Activated CD4-positive, alpha-beta T cell treated with anti-CD3 and anti-CD28 coated beads, Interleukin-2, Interleukin-4, amounts not matched to agents 100 ng/mL and 50 ng/mL, durations not matched to agents 16 hours and 8 hours (primary cell): ENCODE measurements around the gene CHFR.
A peak's percentile ranks its signal among the peaks of the same experiment; 100 is the strongest.
"Not testable (repeated sequence)": the region's sequence is repeated elsewhere in the genome, so short reads cannot be mapped to it uniquely, and the experiment has no call there.

Experiments
- DNase-seq: peaks from one replicate; pipeline ENCODE4 v3.0.0-alpha.2; 2020; ENCODE audit warnings: low spot score

Gene CHFR, protein sequence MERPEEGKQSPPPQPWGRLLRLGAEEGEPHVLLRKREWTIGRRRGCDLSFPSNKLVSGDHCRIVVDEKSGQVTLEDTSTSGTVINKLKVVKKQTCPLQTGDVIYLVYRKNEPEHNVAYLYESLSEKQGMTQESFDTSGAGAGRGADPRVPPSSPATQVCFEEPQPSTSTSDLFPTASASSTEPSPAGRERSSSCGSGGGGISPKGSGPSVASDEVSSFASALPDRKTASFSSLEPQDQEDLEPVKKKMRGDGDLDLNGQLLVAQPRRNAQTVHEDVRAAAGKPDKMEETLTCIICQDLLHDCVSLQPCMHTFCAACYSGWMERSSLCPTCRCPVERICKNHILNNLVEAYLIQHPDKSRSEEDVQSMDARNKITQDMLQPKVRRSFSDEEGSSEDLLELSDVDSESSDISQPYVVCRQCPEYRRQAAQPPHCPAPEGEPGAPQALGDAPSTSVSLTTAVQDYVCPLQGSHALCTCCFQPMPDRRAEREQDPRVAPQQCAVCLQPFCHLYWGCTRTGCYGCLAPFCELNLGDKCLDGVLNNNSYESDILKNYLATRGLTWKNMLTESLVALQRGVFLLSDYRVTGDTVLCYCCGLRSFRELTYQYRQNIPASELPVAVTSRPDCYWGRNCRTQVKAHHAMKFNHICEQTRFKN

DNA sequence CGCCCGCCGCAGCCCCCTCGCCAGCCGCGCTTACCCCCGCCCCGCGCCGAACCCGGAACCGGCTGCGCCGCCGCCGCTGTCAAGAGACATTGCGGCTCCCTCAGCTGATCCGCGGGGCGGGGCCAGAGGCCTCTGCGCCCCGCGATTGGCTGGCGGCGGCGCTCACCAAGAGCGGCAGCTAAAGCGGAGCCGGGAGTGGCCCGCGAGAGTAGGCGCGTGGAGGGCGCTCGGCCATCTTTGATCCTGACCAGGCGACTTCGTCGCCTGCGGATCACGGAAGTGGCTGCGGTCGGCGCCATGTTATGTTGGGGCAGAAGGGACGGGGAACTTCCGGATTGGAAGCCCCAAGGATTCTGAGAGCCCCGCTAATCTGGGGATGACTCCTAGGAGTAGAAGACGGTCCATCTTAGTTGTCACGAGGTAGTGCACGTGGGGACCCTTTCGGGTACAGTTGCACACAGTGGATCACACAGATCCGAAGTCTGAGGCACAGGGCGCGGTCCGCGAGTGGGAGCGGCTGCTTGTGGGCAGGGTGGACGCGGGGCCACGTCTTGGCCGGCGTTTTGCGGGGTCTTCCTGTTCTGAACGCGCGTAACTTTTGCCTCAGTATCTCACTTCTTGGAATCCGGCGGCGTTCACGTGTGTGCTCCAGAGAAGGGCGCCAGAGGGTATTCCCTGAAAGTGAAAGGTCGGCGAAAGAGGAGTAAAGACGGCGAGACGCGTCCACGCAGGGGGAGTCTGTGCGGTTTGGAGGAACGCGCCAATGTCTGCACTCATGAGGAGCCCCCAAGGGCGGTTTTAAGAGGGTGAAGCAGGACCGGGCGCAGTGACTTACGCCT lies at the start of gene CHFR:
CHFR (minus strand) TSS at position 93 of the 839 bp plus-strand sequence. CDS start 277 bp downstream, outside the sequence.
- peak; percentile 96 for DNase-seq

DNA sequence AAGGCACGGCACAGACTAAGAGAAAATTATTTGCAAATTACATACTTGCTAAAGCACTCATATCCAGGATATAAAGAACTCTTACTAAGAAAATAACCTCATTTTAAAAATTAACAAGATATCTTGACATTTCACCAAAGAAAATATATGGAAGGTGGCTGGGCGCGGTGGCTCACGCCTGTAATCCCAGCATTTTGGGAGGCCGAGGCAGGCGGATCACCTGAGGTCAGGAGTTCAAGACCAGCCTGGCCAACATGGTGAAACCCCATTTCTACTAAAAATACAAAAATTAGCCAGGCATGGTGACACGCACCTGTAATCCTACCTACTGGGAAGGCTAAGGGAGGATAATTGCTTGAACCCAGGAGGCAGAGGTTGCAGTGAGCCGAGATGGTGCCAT lies 49.5 kb upstream of the CHFR start:
- not testable (repeated sequence) for DNase-seq

DNA sequence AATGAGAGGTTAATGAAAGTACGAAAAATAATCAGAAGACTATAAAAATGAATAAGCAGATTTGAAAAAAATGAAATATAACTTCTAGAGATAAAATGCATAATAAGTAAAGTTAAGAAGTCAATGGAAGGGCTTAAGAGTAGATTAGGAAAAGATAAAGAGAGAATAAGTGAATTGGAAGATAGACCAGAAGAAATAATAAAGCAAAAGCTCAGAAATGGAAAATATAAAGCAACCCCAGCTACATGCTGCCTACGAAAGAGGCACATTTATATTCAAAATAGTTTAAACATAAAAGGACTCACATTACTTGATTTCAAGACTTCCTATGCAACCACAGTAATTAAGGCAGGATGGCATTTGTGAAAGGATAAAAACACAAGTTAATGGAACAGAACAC lies 48.8 kb upstream of the CHFR start:
- no peak for DNase-seq

DNA sequence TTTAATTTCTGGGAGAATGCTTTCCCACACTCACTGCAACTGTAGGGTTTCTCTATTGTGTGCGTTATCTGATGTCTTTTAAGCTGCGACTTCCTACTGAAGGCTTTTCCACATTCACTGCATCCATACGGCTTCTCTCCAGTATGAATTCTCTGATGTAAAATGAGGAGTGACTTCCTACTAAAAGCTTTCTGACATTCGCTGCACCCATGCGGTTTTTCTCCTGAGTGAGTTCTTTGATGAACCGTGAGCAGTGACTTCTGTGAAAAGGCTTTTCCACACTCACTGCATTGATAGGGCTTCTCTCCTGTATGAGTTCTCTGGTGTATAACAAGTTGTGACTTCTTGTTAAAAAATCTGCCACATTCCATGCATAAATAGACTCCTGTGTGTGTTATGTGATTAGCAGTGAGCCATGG lies 39.0 kb upstream of the CHFR start:
- DNase-seq = no peak

DNA sequence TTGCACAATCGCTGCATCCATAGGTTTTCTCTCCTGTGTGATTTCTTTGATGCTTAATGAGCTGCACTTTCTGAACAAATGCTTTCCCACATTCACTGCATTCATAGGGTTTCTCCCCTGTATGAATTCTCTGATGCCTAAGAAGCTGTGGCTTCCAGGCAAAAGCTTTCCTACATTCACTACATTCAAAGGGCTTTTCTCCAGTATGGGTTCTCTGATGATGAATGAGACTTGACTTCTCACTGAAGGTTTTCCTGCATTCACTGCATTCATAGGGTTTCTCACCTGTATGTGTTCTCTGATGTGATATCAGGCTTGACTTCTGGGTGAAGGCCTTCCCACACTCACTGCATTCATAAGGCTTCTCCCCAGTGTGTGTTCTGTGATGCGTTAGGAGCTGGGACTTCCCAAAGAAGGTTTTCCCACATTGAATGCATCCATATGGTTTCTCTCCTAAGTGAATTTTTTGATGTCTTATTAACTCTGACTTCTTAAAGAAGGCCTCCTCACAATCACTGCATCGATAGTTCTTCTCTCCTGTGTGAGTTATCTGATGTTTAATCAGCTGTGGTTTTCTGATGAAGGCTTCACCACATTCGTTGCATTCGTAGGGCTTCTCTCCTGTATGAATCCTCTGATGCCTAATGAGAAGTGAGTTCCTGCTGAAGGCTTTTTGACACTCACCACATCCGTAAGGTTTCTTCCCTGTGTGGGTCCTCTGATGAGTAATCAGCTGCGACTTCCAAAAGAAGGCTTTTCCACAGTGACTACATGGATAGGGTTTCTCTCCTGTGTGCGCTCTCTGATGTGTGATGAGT lies 38.4 kb upstream of the CHFR start:
- DNase-seq = no peak

DNA sequence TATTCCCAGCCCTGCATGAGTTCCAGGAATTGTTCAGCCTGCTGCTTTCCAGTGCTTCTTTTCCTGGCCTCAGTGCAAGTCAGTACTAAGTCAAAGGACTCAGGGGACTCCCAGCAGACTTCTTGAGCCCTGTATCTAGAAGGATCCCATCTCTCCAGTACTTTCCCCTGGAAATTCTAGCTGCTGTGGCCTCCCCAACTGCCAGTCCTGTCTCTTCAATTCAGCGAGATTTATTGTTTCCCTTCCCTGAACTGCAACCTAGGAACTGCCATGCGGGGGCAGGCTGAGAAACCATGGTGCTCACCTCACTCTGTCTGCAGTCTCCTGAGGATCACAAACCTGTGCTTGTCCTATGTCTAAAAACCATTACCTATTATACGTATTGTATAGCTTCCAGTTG lies 37.0 kb upstream of the CHFR start:
- no peak for DNase-seq

DNA sequence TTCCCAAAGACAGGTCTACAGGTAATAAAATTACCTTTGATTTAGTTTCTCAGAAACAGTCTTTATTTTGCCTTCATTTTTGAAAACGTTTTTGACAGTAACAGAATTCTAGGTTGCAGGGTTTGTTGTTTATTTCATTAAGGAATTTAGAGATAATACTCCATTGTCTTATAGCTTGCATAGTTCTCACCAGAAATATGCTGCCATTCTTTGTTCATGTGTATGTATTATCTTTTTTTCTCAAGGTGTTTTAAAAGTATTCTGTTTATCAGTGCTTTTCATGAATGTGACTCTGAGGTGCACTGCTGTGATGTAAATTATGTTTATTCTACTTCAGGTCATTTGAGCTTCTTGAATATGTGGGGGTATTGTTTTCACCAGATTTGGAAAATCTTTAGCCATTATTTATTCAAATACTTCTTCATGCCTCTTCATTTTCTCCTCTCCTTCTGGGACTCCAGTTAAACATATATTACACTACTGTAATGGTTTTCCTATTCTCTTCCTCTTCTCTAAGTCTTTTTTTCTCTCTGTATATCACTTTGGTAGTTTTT lies 36.0 kb upstream of the CHFR start:
- no peak for DNase-seq

DNA sequence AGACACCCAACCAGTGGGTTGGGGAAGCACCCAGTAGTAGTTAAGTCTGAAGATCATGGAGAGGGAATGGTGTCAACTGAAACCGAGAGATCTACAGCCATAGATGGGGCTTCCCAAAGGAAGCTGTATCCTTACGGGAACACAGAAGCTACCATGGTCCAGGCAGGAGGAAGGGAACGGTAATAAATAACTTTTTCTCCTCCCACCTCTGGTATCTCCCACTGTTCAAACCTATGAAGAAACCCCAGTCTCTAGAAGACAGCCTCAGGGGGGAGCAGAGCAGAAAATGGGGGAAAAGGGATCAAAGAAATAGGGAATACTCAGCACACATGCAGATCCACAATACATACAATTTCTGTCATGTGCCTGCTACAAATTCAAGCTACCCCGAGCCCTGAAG lies 35.3 kb upstream of the CHFR start:
- DNase-seq = no peak

DNA sequence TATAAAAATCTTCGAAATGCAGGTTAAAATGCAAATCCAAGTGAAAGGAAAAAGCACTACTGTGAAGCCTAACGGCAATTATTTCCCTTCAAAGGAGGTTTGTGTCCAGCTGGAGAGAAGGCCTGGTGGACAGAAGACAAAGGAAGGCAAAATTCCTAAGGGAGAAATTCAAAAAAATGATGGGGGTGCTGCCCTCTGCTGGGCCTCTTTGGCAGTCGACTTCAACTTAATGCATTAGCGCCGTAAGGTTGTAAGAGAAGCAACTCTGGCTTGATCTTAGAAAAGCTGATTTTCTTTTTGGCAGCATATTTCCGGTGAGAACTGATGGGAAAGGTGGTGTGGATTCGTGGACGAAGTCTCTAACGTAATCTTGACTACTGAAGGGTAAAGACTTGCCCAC lies 34.3 kb upstream of the CHFR start:
- DNase-seq = no peak

DNA sequence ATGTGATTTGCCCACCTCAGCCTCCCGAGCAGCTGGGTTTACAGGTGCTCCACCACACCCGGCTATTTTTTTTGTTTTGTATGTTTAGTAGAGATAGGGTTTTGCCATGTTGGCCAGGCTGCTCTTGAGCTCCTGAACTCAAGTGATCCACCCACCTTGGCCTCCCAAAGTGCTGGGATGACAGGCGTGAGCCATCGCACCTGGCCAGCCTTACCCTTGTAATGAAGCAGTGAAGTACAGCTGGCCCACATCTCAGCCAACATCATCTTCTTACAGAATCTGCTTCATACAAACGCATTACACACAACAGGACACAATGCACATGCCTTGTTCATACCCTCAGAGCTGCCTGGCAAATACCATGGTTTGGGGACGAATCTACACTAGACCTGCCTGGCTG lies 31.3 kb upstream of the CHFR start:
- no peak for DNase-seq

DNA sequence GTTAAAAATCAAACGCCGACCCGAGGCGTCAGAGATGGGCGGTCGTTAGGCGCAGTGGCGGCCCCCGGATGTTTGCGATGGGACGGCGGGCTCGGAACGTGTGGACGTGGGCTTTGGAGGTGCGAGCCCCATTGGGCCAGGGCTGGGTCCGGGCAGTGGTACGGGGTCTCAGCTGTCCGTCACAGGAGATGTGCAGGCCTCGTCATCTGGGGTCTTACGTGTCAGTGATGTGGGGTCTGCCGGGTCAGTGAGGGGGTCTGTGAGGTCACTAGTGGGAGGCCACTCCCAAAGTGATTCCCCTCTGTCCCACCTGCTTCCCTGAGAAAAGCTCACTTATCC lies 21.6 kb upstream of the CHFR start:
- no peak for DNase-seq

DNA sequence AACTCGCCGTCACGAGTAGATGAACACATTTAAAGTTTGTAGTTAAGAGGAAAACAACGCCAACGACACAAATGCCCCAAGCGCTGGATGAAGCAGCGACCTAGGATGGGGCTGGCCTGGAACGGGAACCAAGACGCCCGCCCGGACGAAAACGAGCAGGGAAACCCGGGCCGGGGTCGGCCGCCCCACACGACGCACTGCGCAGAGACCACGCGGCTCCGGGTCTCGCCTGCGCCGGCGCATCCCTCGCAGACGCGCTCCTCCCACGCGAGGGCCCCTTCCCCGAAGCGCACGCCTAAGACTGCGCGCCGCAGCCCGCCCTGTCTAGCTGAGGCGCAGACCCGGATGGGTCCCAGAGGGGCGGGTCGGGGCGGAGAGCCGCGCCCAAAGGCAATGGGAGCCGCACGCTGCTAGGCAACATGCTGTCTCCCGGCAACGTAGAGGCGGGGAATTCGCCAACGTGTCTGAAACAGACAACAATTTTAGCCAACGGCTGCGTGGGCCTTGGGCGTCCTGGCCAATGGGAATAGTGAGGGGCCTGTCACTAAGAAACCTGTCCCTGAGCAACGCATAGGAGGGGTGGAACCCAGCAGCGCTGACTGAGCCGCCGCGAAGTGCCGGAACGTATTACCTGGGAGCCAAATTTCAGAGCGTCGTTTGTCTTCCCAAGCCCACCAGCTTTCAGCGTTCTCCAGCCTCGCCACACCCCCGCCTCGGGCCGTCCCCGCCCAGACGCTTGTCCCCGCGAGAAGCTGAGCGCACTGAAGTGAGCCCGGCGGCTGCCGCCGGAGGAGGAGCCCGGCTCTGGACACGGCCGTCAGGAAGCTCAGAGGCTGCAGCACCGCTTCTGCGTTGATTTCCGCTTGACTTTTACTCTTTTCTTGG lies 21.0 kb upstream of the CHFR start:
- peak; percentile 92 for DNase-seq

DNA sequence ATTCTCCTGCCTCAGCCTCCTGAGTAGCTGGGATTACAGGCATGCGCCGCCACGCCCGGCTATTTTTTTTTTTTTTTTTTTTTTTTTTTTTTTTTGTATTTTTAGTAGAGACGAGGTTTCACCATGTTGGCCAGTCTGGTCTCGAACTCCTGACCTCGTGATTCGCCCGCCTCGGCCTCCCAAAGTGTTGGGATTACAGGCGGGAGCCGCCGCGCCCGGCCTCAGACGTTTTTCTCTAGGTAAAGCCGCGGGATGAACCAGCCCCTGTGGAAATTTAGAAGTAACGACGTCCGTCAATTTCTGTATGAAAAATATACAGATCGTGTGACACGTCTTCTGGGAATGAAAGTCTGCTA lies 20.4 kb upstream of the CHFR start:
- DNase-seq = not testable (repeated sequence)

DNA sequence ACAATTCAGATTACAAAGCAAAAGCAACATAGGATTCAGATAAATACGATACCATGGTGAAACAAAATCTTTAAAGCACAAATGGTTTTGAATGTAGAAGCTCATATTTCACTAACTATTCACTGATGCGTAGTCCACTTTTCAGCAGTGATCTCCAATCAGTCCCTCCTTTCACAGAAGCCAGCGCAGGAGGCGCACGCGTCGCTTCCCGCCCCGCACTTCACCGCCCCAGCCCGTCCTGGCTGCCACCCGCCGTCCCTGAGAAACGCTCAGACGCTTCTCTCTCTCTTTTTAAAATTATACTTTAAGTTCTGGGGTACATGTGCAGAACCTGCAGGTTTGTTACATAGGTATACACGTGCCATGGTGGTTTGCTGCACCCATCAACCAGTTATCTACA lies 19.8 kb upstream of the CHFR start:
- DNase-seq = no peak

DNA sequence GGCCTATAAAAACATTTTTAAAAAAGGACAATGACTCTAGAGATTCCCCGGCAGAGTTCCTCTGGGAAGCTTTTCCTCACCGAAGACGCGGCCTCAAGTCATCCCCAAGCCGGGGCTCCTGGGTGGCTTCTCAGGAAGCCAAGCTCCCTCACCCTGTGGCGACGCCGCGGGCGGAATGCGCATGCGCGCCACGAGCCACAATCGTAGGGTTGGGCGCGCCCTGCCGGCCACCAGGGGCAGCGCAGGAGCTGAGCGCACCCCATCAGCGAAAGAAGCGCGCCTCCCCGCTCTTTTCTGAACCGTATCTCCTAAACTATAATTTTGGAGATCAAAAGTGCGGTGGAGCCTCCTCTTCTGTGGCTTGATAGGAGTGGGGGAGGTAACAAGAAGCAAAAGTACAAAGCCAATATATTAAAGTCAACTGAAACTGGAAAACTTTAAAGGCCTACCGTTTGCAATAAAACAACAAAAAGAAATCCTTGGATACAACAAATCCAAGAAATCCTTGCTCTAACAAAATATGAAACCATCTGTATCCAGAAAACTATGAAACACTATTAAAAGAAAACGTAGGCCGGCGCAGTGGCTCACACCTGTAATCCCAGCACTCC lies 17.4 kb upstream of the CHFR start:
- peak; percentile 76 for DNase-seq

DNA sequence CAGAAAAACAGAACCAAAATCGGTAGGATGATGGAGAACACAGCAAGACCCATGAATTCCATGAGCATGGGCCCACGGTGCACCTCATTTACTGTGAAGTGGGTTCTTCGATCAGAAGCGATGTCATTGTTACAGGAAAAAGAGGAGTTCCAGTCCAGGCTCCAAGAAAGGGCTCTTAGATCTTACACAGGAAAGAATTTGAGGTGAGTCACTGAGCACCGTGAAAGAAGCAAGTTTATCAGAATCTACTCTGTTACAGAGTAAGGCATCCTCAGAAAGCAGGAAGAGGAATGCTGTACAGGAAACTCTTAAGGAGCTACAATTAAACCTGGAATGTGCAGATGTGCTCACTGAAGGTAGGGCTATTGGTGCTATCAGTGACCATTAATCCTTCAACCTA lies 11.6 kb upstream of the CHFR start:
- DNase-seq = no peak

DNA sequence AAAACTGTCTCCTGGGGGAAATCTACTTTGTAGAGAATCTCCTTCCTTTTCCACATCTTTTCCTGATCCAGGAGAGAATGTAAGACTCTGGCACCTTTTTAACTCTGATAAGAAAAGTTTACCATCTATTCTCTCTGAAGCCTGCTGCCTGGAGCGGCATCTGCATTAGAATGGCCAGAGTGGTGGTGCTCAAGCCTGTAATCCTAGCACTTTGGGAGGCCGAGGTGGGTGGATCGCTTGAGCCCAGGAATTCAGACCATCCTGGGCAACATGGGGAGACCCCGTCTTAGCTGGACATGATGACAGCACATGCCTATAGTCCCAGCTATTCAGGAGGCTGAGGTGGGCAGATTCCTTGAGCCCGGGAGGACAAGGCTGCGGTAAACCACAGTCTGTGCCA lies 1.4 kb upstream of the CHFR start:
- no peak for DNase-seq

DNA sequence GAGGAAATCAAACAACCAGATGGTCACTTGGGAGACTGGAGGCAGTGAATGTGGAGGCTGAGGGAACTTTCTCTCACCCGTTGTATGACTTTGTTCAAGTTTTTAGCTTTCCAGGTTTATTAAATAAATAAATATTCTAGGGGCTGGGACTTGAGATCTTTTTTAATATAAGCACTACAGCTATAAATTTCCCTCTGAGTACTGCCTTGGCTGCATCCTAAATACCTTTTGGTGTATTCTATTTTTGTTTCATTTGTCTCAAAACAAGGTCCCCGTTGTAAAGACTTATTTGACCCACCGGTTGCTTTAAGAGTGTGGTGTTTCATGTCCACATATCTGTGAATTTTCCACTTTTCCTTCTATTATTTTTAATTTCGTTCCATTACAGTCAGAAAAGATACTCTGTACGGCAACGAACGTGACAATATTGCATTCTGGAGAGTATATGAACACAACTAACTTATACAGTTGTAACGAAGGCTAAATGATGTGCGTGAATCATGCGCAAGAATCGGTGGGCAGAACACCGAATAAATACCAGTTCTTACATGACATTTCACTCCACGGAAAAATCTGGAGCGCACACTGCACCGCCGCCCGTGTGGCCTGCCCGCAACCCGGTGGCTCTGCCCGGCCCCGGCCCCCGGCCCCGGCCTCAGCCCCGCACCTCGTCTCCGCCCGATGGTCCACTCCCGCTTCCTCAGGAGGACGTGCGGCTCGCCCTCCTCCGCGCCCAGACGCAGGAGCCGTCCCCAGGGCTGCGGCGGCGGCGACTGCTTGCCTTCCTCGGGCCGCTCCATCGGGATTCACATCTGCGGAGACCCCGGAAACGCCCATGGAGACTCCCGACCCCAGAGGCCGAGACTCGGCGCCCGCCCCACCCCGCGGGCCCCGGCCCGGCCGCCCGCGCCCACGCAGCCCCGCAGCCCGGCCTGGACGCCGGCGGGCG lies 602 bp downstream of the CHFR start:
- DNase-seq = no peak

DNA sequence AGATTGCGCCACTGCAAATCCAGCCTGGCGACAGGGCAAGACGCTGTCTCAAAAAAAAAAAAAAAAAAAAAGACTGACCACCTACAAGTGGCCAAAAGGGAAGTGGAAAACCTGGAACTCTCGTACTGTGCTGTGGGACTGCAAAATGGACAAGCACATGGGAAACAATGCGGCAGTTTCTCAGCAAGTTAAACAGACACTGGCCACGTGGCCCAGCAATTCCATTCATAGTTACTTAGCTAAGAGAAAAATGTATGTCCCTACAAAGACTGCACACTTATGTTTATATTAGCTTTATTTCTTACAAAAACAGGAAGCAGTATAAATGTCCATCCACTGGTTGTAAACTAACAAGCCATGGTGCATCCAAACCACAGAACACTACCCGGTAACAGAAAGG lies 5.6 kb downstream of the CHFR start:
- no peak for DNase-seq
